ENCODE data around the gene NHSL1.

DNA sequence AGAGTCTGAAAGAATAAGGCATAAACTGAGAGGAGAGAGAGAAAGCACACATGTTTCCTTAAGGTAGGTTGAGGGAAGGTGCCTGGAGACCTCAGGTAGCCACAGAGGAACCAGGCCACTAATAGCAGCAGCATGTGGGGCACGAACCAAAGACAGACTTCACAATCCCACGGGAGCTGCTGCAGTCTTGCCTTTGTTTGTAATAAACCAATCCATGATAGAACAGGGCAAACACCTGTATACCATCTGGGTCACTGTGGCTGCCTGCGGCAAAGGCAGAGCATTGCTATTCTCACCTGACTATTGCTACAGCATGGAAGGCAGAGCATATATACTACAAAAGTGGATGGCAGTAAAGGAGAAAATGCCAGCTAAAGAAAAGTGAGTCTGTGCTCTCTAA lies 59.0 kb downstream of the NHSL1 start:
- TF ChIP-seq, protein P1, sequence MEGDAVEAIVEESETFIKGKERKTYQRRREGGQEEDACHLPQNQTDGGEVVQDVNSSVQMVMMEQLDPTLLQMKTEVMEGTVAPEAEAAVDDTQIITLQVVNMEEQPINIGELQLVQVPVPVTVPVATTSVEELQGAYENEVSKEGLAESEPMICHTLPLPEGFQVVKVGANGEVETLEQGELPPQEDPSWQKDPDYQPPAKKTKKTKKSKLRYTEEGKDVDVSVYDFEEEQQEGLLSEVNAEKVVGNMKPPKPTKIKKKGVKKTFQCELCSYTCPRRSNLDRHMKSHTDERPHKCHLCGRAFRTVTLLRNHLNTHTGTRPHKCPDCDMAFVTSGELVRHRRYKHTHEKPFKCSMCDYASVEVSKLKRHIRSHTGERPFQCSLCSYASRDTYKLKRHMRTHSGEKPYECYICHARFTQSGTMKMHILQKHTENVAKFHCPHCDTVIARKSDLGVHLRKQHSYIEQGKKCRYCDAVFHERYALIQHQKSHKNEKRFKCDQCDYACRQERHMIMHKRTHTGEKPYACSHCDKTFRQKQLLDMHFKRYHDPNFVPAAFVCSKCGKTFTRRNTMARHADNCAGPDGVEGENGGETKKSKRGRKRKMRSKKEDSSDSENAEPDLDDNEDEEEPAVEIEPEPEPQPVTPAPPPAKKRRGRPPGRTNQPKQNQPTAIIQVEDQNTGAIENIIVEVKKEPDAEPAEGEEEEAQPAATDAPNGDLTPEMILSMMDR (conservative IDR thresholded peaks at IDR 0.05; ENCODE audit: low read length) = no peak
- no peak for TF ChIP-seq EZH2phosphoT487 (IDR thresholded peaks at IDR 0.05; ENCODE audit: borderline replicate concordance, low read depth, low read length)
